ENCODE data around the gene TXNDC8. TPM values are rescaled to one million over a fixed set of nuclear protein-coding genes. Genes with fewer than 3 reads are reported as not detected.

TXNDC8 gene
- total RNA-seq, 1 donor from 2014 or later: not detected

DNA sequence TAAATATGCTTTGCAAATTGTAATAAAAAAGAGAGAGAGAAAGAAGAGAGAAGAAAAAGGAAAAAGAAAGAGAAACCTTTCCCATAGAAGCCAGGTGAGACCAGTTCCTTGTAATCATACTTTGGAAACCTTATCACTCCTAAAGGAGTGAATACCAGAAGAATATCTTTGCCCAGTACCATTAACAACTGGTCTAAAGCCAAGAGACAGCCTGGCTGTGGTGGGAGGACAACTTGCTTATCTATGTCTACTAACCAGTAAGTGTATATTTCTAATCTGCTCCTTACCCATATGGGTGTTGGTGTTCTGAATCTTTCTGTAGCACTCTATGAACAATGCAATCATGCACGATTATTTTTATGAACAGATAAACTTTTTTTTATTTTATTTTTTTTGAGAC lies 70.9 kb downstream of the TXNDC8 start:
- Histone ChIP-seq H3K36me3 (no peaks in the 10 kb centered on the region), H3K27me3 (ENCODE audit: low read depth) (no peaks in the 10 kb centered on the region), H3K9me3 (no peaks in the 10 kb centered on the region), H3K4me3 (no peak overlapping the region), H3K27ac (no peak overlapping the region), H3K4me1 (no peaks in the 10 kb centered on the region)
- DNase-seq (no peak), ATAC-seq (no peak)
- intact Hi-C loops (cut with DNase I): no loop called here
- TF ChIP-seq CTCF (IDR thresholded peaks at IDR 0.05): no peak

DNA sequence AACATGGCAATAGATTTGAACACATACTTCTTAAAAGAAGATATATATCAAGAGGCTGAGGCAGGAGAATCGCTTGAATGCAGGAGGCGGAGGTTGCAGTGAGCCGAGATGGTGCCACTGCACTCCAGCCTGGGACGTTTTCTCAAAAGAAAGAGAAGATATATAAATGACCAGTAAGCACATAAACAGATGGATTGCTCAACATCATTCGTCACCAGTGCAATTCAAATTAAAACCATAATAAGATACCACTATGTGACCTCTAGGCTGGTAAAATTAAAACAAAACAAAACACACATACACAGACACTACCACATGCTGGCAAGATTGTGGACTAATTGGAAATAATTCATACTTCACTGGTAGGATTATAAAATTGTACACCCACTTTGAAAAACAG lies 76.0 kb downstream of the TXNDC8 start:
- Histone ChIP-seq H3K36me3 (no peaks in the 10 kb centered on the region), H3K4me3 (no peak overlapping the region), H3K4me1 (peaks cover 14% of the 10 kb centered on the region), H3K9me3 (no peaks in the 10 kb centered on the region), H3K27me3 (ENCODE audit: low read depth) (no peaks in the 10 kb centered on the region), H3K27ac (no peak overlapping the region)
- ATAC-seq (no peak), DNase-seq (no peak)
- no peak for TF ChIP-seq CTCF (IDR thresholded peaks at IDR 0.05)
- intact Hi-C loops (cut with DNase I): no loop called here

DNA sequence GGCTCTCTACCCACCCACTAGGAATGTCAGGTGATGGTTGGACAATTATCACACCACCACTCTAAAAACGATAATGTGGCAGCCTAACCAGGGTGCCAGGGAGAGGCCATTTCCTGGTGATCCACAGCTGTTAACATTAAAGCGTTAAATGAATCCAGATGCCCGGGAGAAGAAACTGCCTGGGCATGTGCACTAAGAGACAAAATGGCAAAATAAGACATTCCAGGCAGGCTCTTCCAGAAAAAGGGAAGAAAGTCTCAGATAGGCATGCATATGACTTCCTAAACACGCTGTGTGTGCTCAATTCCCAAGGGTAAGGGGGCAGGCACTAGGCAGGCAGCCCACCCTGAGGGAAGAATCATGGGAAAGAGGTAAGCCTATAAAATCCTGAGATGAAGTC lies 76.8 kb downstream of the TXNDC8 start:
- Histone ChIP-seq H3K27me3 (ENCODE audit: low read depth) (no peaks in the 10 kb centered on the region), H3K27ac (no peak overlapping the region), H3K4me1 (peaks cover 14% of the 10 kb centered on the region), H3K4me3 (no peak overlapping the region), H3K36me3 (no peaks in the 10 kb centered on the region), H3K9me3 (no peaks in the 10 kb centered on the region)
- TF ChIP-seq CTCF (IDR thresholded peaks at IDR 0.05): no peak
- DNase-seq (no peak), ATAC-seq (no peak)
- intact Hi-C loops (cut with DNase I): no loop called here

DNA sequence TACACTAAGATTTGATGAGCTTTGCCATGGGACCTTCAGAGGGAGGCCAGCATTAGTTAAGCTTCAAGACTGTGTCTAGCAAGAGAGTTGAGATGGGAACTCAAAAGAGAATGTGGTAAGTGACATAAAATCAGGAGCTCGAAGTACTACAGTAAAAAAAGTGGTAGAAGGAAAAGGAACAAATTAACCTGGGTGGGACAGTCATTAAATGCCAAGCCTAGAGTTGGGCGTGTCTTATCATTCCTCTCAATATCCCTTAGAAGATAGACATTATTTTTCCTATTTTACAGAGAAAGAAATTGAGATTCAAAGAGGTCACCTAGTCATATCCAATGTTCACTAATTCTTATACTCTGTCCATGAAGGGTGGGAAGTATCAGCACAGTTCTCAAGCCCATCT lies 78.1 kb downstream of the TXNDC8 start:
- intact Hi-C loops (cut with DNase I): no loop called here
- TF ChIP-seq CTCF (IDR thresholded peaks at IDR 0.05): no peak
- ATAC-seq (no peak), DNase-seq (no peak)
- Histone ChIP-seq H3K4me1 (peaks cover 20% of the 10 kb centered on the region), H3K27me3 (ENCODE audit: low read depth) (no peaks in the 10 kb centered on the region), H3K27ac (no peak overlapping the region), H3K36me3 (no peaks in the 10 kb centered on the region), H3K4me3 (no peak overlapping the region), H3K9me3 (no peaks in the 10 kb centered on the region)

DNA sequence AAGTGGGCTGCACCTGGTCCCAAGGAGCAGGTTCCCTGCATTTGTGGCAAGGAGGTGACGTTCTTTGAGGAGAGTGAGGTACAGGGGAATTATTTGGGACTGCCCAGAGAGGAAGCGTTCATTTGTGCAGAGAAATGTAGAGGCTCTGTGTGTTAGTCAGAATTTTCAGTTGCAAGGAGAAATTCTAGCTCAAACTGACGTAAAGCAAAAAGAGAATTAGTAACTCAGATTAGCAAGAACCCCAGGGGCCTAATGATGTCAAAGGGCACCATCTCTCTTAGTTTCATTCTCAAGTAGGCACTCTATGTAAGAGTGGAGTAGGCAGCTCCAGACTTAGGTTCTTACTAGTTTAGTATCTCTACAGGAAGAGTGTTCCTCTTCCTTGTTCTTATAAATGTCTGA lies 79.0 kb downstream of the TXNDC8 start:
- Histone ChIP-seq H3K27ac (no peak overlapping the region), H3K36me3 (no peaks in the 10 kb centered on the region), H3K27me3 (ENCODE audit: low read depth) (no peaks in the 10 kb centered on the region), H3K4me3 (no peak overlapping the region), H3K4me1 (peaks cover 29% of the 10 kb centered on the region), H3K9me3 (no peaks in the 10 kb centered on the region)
- TF ChIP-seq CTCF (IDR thresholded peaks at IDR 0.05): no peak
- intact Hi-C loops (cut with DNase I): no loop called here
- DNase-seq (no peak), ATAC-seq (no peak)

GRCh38 chr9:110257956-110258355 lies 79.7 kb downstream of the TXNDC8 start:
- DNase-seq (no peak), ATAC-seq (no peak)
- peaks cover 36% of the 10 kb centered on the region for H3K4me1 ChIP-seq
- H3K9me3 ChIP-seq: no peaks in the 10 kb centered on the region
- H3K27ac ChIP-seq: peak overlapping the region; percentile 95
- H3K4me3 ChIP-seq: no peak overlapping the region
- no peaks in the 10 kb centered on the region for H3K27me3 ChIP-seq (ENCODE audit: low read depth)
- H3K36me3 ChIP-seq: no peaks in the 10 kb centered on the region
- TF ChIP-seq CTCF (IDR thresholded peaks at IDR 0.05): no peak
- intact Hi-C loops (cut with DNase I): no loop called here
